Endothelial cell of umbilical vein (primary cell): ENCODE results near the gene PPP1R9A. TPM values are rescaled to one million over a fixed set of nuclear protein-coding genes. Genes with fewer than 3 reads are reported as not detected.

Experiments used
- BruUV-seq: library from RNA; stranded (reverse); fragments of 400-500 nt; replicated peaks from 2 replicates; lab custom pipeline; 2021; lab: Mats Ljungman, UMichigan
- CTCF ChIA-PET: fragments of 300-600, 350-600 bp; sonication (Branson Sonifier 250); formaldehyde crosslinking; loops from one replicate; lab custom pipeline; 2021; ENCODE audit warnings: antibody characterized with exemption, inconsistent platforms; lab: Charles Lee
- POLR2A ChIA-PET: fragments of 300-600, 350-600 bp; sonication (Branson Sonifier 250); formaldehyde crosslinking; loops from one replicate; lab custom pipeline; 2021; ENCODE audit warnings: antibody characterized with exemption, inconsistent platforms; lab: Charles Lee
- DNase-seq: peaks from one replicate; pipeline ENCODE4 v3.0.0-alpha.2; 2011; ENCODE audit warnings: low read depth, low spot score
- FAIRE-seq: peaks from 2 replicates; lab custom pipeline; 2011; peaks lifted over from hg19 to GRCh38; lab: Jason Lieb, UNC
- H2AFZ ChIP-seq: 2 replicates; pipeline ENCODE4 v1.6.0; 2012; ENCODE audit warnings: low read depth, low read length, control low read depth, inconsistent platforms
- H3K27ac ChIP-seq: 2 replicates; pipeline ENCODE4 v1.5.1; 2011; ENCODE audit warnings: low read depth, mild to moderate bottlenecking, control low read depth, low read length, moderate library complexity; ENCODE audit not compliant: insufficient read depth
- H3K27me3 ChIP-seq, 2 experiments: 2 replicates each; pipeline versions ENCODE4 v1.6.0 to v1.6.1; 2011; ENCODE audit warnings: low read length in 2 of 2, mixed read lengths in 1 of 2; ENCODE audit not compliant: control insufficient read depth in 2 of 2, insufficient read depth in 2 of 2
- H3K36me3 ChIP-seq, 2 experiments: 2 replicates in 1 of 2; 3 replicates in 1 of 2; pipeline ENCODE4 v1.5.1; 2011; ENCODE audit warnings: low read length in 2 of 2, mild to moderate bottlenecking in 1 of 2, moderate library complexity in 1 of 2; ENCODE audit not compliant: control insufficient read depth in 2 of 2, insufficient read depth in 2 of 2; ENCODE audit errors: extremely low read depth in 1 of 2
- H3K4me1 ChIP-seq: 3 replicates; pipeline ENCODE4 v1.5.1; 2011; ENCODE audit warnings: mild to moderate bottlenecking, low read length; ENCODE audit not compliant: control insufficient read depth, insufficient read depth; ENCODE audit errors: extremely low read depth
- H3K4me2 ChIP-seq: 2 replicates; pipeline ENCODE4 v1.6.1; 2011; ENCODE audit warnings: low read length, control low read depth, mixed read lengths; ENCODE audit not compliant: insufficient read depth
- H3K4me3 ChIP-seq, 3 experiments: fragments of 200-600 bp in 1 of 3; sonication (generic), shearing (Covaris generic) in 1 of 3; replicated peaks in 1 of 3; 2 replicates each; pipeline ENCODE4 v1.5.1; 2011 to 2016; ENCODE audit warnings: control low read depth in 3 of 3, low read length in 3 of 3, mild to moderate bottlenecking in 2 of 3, inconsistent platforms in 1 of 3, low read depth in 1 of 3, moderate library complexity in 1 of 3; ENCODE audit not compliant: insufficient read depth in 1 of 3
- H3K79me2 ChIP-seq: 2 replicates; pipeline ENCODE4 v1.6.0; 2012; ENCODE audit warnings: low read length, inconsistent platforms; ENCODE audit not compliant: control insufficient read depth, insufficient read depth
- H3K9ac ChIP-seq: replicated peaks from 2 replicates; pipeline ENCODE3; 2011; ENCODE audit warnings: low read length, control low read depth; ENCODE audit not compliant: insufficient read depth; ENCODE audit errors: extremely low read depth
- H3K9me1 ChIP-seq: replicated peaks from 3 replicates; pipeline ENCODE4 v1.6.0; 2011; ENCODE audit warnings: mild to moderate bottlenecking, low read length; ENCODE audit not compliant: control insufficient read depth, insufficient read depth; ENCODE audit errors: extremely low read depth
- H3K9me3 ChIP-seq: replicated peaks from 2 replicates; pipeline ENCODE4 v1.5.1; 2012; ENCODE audit warnings: low read length, inconsistent platforms; ENCODE audit not compliant: control insufficient read depth, insufficient read depth
- H4K20me1 ChIP-seq: replicated peaks from 2 replicates; pipeline ENCODE3; 2011; ENCODE audit warnings: mild to moderate bottlenecking, low read length; ENCODE audit not compliant: control insufficient read depth, insufficient read depth; ENCODE audit errors: extremely low read depth
- CTCF ChIP-seq, 2 donors: IDR thresholded peaks; 1 replicate in 1 of 2; 2 replicates in 1 of 2; pipeline ENCODE4 v1.5.1; 2011; ENCODE audit warnings: low read length in 2 of 2, mild to moderate bottlenecking in 2 of 2, moderate library complexity in 2 of 2, control low read depth in 1 of 2, inconsistent platforms in 1 of 2, low read depth in 1 of 2; ENCODE audit not compliant: insufficient read depth in 1 of 2; ENCODE audit errors: extremely low read depth in 1 of 2
- EZH2 ChIP-seq: IDR thresholded peaks from 2 replicates; pipeline ENCODE4 v1.6.1; 2012; ENCODE audit warnings: borderline replicate concordance, low read depth, mild to moderate bottlenecking, moderate library complexity, low read length, inconsistent platforms; ENCODE audit not compliant: severe bottlenecking
- FOS ChIP-seq: IDR thresholded peaks from 2 replicates; pipeline ENCODE4 v1.6.1; 2011; ENCODE audit warnings: mild to moderate bottlenecking, low read length, moderate library complexity, borderline replicate concordance; ENCODE audit not compliant: insufficient read depth
- GATA2 ChIP-seq: IDR thresholded peaks from 2 replicates; pipeline ENCODE4 v1.7.0; 2011; ENCODE audit warnings: low read depth, mild to moderate bottlenecking, moderate library complexity, mixed read lengths, low read length; ENCODE audit not compliant: insufficient read length, insufficient read depth
- JUN ChIP-seq: IDR thresholded peaks from 2 replicates; pipeline ENCODE4 v1.6.1; 2011; ENCODE audit warnings: borderline replicate concordance, low read depth; ENCODE audit not compliant: insufficient read length, insufficient read depth
- MAX ChIP-seq: IDR thresholded peaks from 2 replicates; pipeline ENCODE4 v1.6.1; 2011; ENCODE audit not compliant: insufficient read depth, insufficient read length
- MYC ChIP-seq: IDR thresholded peaks from one replicate; pipeline ENCODE4 v1.6.1; 2011; ENCODE audit warnings: mild to moderate bottlenecking, low read depth, low read length
- POLR2A ChIP-seq: IDR thresholded peaks from 2 replicates; pipeline ENCODE4 v1.6.1; 2012; ENCODE audit warnings: low read depth, mild to moderate bottlenecking, control low read depth, low read length
- POLR2AphosphoS5 ChIP-seq: IDR thresholded peaks from 2 replicates; pipeline ENCODE4 v1.6.1; 2012; ENCODE audit warnings: low read depth, mild to moderate bottlenecking, control low read depth, low read length, moderate library complexity; ENCODE audit not compliant: insufficient read depth
- dilution Hi-C: fragments of 300-500 bp; cut with MboI; formaldehyde crosslinking; loops from one replicate; pipeline ENCODE4 v1.15.0; 2019; ENCODE audit warnings: low sequenced_read_pairs; ENCODE audit not compliant: extremely low pct_ligation_motif_present
- intact Hi-C: fragments of 100-400 bp; cut with micrococcal nuclease; formaldehyde crosslinking; loops from one replicate; pipeline ENCODE4 v1.10.0; 2022
- polyA plus RNA-seq, 4 experiments: library from polyadenylated mRNA; depleted of rRNA in 3 of 4; stranded (reverse) in 3 of 4; unstranded in 1 of 4; fragments of >200 nt; gene quantifications; 2 replicates each; pipeline versions ENCODE4 v1.2.1 to v1.2.3, GENCODE V29; 2011 to 2012; ENCODE audit warnings: missing spikeins in 1 of 4
- total RNA-seq: library from RNA; stranded (reverse); gene quantifications from 2 replicates; pipeline ENCODE4 v1.2.3, GENCODE V29; 2021

Gene PPP1R9A
- total and polyA plus RNA-seq, 2 donors (not counting 3 experiments of a cell fraction or from before 2014, with no cell fraction given): 0.50 to 3.0 TPM

DNA sequence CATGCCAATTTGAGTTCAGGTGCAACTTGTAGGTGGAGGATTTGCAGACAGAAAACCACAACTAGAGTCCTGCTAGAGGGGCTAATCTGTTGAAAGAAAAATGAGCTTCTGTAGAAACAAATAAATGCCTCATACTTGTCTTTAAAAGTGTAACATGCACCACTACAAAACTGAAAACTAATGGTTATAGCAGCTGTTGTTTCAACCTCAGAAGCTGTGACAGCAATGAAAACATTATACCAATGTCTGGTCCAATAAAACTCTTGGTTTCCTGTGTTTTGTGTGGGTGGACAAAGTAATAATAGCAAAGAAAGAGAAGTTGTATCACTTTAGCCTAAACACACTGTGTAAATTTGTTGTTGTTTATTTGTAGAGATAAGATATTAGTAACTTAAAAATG, 3.4 kb upstream of the PPP1R9A start:
- Histone ChIP-seq H3K27ac (no peak overlapping the region), H3K9me1 (no peaks in the 10 kb centered on the region), H3K4me2 (no peak overlapping the region), H3K4me1 (peaks cover 3% of the 10 kb centered on the region), H2AFZ (no peak overlapping the region), H3K27me3 (peaks cover 1 to 2% of the 10 kb centered on the region in 2 experiments), H3K36me3 (no peaks in the 10 kb centered on the region), H3K9me3 (no peaks in the 10 kb centered on the region), H3K4me3 (no peak overlapping the region), H3K79me2 (no peaks in the 10 kb centered on the region), H3K9ac (no peak overlapping the region), H4K20me1 (no peaks in the 10 kb centered on the region)
- dilution Hi-C loops: no loop called here
- intact Hi-C loops: loop anchor here (10.0 kb wide), 1 partner anchor 609 kb away; no protein-coding TSS in a partner anchor
- DNase-seq (no peak), FAIRE-seq (no peak)
- POLR2A ChIA-PET: no interaction called here
- CTCF ChIA-PET: interaction anchor here (1.3 to 2.0 kb wide), 2 partner anchors 12 to 615 kb away, joined by 3 to 5 read pairs; no protein-coding TSS in a partner anchor
- no TSS peak for BruUV-seq
- TF ChIP-seq POLR2AphosphoS5: no peak
- no peak for TF ChIP-seq MYC
- no peak for TF ChIP-seq EZH2
- TF ChIP-seq POLR2A: no peak
- no peak for TF ChIP-seq GATA2

DNA sequence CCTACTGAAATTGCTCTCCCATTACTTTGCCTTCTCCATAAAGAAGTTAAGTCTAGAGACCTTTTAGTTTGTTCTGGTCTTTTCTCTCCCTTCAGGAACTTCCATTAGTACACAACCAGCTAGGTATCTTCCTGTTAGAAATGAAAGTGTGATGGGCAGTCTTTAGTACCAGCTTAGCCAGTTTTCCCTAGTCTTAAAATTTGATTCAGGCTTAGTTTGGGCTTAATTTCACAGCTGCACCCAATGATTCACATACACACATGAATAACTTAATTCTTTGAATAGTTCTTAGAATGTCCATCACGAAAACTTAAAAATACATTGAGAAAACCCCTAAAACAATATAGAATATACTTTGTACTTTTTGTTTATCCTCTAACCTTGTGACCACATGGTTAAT, 2.4 kb upstream of the PPP1R9A start:
- dilution Hi-C loops (no loop called here), intact Hi-C loops (loop anchor here (5.0 to 10.0 kb wide), 3 partner anchors 248 to 610 kb away; partner anchors contain the start of gene SGCE)
- Histone ChIP-seq H3K79me2 (no peaks in the 10 kb centered on the region), H4K20me1 (no peaks in the 10 kb centered on the region), H3K36me3 (no peaks in the 10 kb centered on the region), H3K9ac (no peak overlapping the region), H3K4me3 (no peak overlapping the region), H3K4me1 (peaks cover 3% of the 10 kb centered on the region), H3K4me2 (no peak overlapping the region), H3K27me3 (peaks cover 4 to 10% of the 10 kb centered on the region in 2 experiments), H3K9me3 (no peaks in the 10 kb centered on the region), H3K27ac (no peak overlapping the region), H3K9me1 (no peaks in the 10 kb centered on the region), H2AFZ (no peak overlapping the region)
- TF ChIP-seq MYC (no peak), JUN (no peak), EZH2 (no peak), FOS (no peak), MAX (no peak), CTCF (IDR thresholded peaks at IDR 0.05; ENCODE audit: extremely low read depth in 1 of 2, insufficient read depth in 1 of 2, low read depth in 1 of 2, low read length in 2 of 2) (no peak), POLR2A (no peak), GATA2 (no peak), POLR2AphosphoS5 (no peak)
- no peak for FAIRE-seq
- BruUV-seq: no TSS peak
- ChIA-PET POLR2A (no interaction called here), CTCF (interaction anchor here (2.0 kb wide), 1 partner anchor 11 kb away, joined by 5 read pairs; no protein-coding TSS in a partner anchor)
- DNase-seq: no peak
